Fibroblast of the aortic adventitia (primary cell): ENCODE measurements around the gene IL17F. TPM values are rescaled to one million over a fixed set of nuclear protein-coding genes. Genes with fewer than 3 reads are reported as not detected.

ENCODE experiments used
- DNase-seq: peaks from one replicate; pipeline ENCODE4 v3.0.0-alpha.2; 2010; ENCODE audit warnings: low read depth
- H3K4me3 ChIP-seq: 2 replicates; pipeline ENCODE4 v1.5.1; 2011; ENCODE audit warnings: low read depth, mild to moderate bottlenecking, control low read depth, low read length, moderate library complexity
- CTCF ChIP-seq: IDR thresholded peaks from 2 replicates; pipeline ENCODE4 v1.5.1; 2011; ENCODE audit warnings: mild to moderate bottlenecking, low read length, control low read depth, inconsistent platforms; ENCODE audit not compliant: insufficient read depth
- total RNA-seq: library from RNA; depleted of rRNA; stranded (reverse); fragments of >200 nt; gene quantifications from 2 replicates; pipeline ENCODE4 v1.2.3, GENCODE V29; 2012; ENCODE audit warnings: low replicate concordance

Gene IL17F
- total RNA-seq = not detected in 2 replicates

DNA sequence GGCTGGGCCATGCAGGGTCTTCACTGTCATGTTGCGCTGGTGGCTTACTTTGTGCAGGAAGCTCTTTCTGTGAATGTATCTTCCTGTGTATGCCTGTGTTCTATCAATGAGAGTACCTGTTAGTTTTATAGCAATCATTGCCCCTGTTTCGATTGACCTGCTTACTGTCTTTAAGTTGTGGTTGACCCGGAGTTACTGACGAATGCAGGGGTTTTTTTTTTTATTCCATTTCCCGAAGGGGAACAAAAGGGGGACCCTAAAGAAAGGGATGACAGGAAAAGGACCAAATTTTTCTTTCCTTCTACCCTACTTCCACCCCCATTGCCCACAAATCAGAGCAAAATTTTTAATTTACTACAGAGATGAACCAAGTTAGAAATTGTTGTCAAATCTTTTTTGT, at the start of gene IL17F:
IL17F (minus strand) TSS at position 101 of the 400 bp plus-strand sequence; CDS start at position 30, 71 bp downstream.
- no peak for TF ChIP-seq CTCF
- H3K4me3 ChIP-seq = no peak within 1 kb of the TSS
- DNase-seq = no peak

GRCh38 chr6:52293067-52293466, 48.8 kb upstream of the IL17F start:
- TF ChIP-seq CTCF = no peak
- no peak for DNase-seq
- no peak overlapping the region for H3K4me3 ChIP-seq

DNA sequence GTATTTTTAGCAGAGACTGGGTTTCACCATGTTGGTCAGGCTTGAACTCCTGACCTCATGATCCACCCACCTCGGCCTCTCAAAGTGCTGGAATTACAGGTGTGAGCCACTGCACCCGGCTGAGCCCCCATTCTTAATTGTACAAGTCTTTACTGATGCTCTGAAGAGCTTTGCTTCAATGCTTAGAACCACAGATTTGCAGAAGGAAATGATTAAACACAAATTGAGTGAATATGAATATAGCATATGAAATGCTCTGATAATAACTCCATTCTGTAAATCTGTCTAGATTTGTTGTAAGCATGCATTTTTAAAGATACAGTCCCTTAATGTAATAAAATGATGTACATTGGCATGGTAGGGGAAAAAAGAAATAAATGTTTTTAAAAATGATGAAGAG, 44.5 kb upstream of the IL17F start:
- DNase-seq = no peak
- H3K4me3 ChIP-seq = no peak overlapping the region
- TF ChIP-seq CTCF = no peak

DNA sequence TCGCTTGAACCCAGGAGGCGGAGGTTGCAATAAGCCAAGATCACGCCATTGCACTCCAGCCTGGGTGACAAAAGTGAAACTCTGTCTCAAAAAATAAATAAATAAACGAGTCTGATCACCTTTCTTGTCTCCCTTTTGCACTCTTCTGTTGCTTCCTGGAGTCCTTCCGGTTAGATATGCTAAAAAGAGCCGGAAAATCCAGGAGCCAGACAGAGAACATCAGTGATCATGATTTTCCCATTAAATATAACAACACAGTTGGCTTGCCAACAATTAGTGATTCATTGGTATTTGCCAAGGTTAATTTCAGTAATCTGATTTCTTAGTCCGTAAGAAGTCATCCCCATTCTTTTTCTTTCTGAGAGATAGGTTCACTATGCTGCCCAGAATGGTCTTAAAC, 43.9 kb upstream of the IL17F start:
- no peak overlapping the region for H3K4me3 ChIP-seq
- DNase-seq = no peak
- TF ChIP-seq CTCF = no peak

- peak; percentile 84 for DNase-seq
- no peak overlapping the region for H3K4me3 ChIP-seq
- TF ChIP-seq CTCF = peak; percentile 91
These were observed 42.6 kb upstream of the IL17F start for GRCh38 chr6:52286798-52287432.

- TF ChIP-seq CTCF = peak; percentile 28
- peak overlapping the region; percentile 62 for H3K4me3 ChIP-seq
- peak; percentile 74 for DNase-seq
These were observed 41.1 kb upstream of the IL17F start for GRCh38 chr6:52285177-52286068.
